Measurements from ENCODE around the gene SLX4IP. TPM values are rescaled to one million over a fixed set of nuclear protein-coding genes. Genes with fewer than 3 reads are reported as not detected.

Gene SLX4IP
- total RNA-seq, 1 experiment from 2014 or later, result 7.4 TPM

DNA sequence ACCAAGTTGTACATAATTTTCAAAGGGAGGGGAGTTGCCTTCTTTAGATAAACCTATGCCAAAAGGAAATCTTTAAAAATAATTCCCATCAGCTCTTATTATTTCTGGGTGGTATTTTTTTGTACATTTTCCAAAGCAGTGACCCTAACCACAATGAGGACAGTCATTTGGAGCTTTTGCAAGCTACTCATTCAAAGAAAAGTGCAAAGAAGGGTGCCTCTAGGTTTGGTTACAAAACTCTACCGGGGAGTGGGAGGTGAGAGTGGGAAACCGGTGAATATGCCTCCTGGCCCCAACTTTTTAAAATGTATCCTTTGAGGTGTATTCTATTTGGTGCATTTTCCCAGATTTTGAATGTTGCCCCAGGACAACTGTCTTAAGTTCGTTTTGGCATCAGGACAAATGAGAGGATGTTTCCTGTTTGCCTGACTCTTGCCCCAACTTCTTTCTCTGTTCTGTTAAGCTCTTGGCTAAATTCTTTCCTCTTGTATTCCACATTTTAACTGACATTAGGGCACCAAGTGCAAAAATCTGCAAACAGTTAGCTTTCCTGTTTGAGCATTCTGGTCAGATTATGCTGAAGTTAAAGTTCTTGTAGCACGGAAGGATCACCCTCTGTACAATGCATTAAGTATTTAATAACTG is 78.9 kb downstream of the SLX4IP start:
- Mint-ChIP-seq H3K9me3 (peaks cover 4% of the 10 kb centered on the region; the same call in 1 of the 2 replicates), H3K27me3 (ENCODE audit: low read depth) (no peaks in the 10 kb centered on the region), H3K36me3 (peaks cover 3% of the 10 kb centered on the region; the same call in 1 of the 2 replicates), H3K4me1 (peaks cover 26% of the 10 kb centered on the region), H3K4me3 (no peak overlapping the region), H3K27ac (no peak overlapping the region)
- DNase-seq (ENCODE audit: low spot score) (no peak), ATAC-seq (no peak)
- POLR2A ChIA-PET, result interaction anchor here (1.4 kb wide), 1 partner anchor 10 kb away, joined by 3 read pairs; no protein-coding TSS in a partner anchor
- CTCF ChIA-PET, result interaction anchor here (3.2 kb wide), 1 partner anchor 23 kb away, joined by 8 read pairs; no protein-coding TSS in a partner anchor
- TF ChIP-seq ZMAT4 (CRISPR knock-in tag; IDR thresholded peaks at IDR 0.05) (no peak), EMX1 (CRISPR knock-in tag; IDR thresholded peaks at IDR 0.05) (no peak), NFE2L1 (CRISPR knock-in tag; IDR thresholded peaks at IDR 0.05) (no peak), FOXJ3 (CRISPR knock-in tag; IDR thresholded peaks at IDR 0.05; ENCODE audit: borderline replicate concordance) (no peak), MYBL2 (CRISPR knock-in tag; IDR thresholded peaks at IDR 0.05) (no peak), ZNF512 (CRISPR knock-in tag; IDR thresholded peaks at IDR 0.05; ENCODE audit: borderline replicate concordance) (no peak), ERG (CRISPR knock-in tag; IDR thresholded peaks at IDR 0.05) (no peak), JAZF1 (CRISPR knock-in tag; IDR thresholded peaks at IDR 0.05) (no peak), KAT7 (CRISPR knock-in tag; IDR thresholded peaks at IDR 0.05; ENCODE audit: borderline replicate concordance) (no peak), IRF1 (CRISPR knock-in tag; IDR thresholded peaks at IDR 0.05) (no peak), CBFB (CRISPR knock-in tag; IDR thresholded peaks at IDR 0.05; ENCODE audit: low read depth) (no peak)
- TF ChIP-seq, protein P1, sequence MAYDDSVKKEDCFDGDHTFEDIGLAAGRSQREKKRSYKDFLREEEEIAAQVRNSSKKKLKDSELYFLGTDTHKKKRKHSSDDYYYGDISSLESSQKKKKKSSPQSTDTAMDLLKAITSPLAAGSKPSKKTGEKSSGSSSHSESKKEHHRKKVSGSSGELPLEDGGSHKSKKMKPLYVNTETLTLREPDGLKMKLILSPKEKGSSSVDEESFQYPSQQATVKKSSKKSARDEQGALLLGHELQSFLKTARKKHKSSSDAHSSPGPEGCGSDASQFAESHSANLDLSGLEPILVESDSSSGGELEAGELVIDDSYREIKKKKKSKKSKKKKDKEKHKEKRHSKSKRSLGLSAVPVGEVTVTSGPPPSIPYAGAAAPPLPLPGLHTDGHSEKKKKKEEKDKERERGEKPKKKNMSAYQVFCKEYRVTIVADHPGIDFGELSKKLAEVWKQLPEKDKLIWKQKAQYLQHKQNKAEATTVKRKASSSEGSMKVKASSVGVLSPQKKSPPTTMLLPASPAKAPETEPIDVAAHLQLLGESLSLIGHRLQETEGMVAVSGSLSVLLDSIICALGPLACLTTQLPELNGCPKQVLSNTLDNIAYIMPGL (CRISPR knock-in tag; IDR thresholded peaks at IDR 0.05), result no peak
- TF ChIP-seq, protein P2, sequence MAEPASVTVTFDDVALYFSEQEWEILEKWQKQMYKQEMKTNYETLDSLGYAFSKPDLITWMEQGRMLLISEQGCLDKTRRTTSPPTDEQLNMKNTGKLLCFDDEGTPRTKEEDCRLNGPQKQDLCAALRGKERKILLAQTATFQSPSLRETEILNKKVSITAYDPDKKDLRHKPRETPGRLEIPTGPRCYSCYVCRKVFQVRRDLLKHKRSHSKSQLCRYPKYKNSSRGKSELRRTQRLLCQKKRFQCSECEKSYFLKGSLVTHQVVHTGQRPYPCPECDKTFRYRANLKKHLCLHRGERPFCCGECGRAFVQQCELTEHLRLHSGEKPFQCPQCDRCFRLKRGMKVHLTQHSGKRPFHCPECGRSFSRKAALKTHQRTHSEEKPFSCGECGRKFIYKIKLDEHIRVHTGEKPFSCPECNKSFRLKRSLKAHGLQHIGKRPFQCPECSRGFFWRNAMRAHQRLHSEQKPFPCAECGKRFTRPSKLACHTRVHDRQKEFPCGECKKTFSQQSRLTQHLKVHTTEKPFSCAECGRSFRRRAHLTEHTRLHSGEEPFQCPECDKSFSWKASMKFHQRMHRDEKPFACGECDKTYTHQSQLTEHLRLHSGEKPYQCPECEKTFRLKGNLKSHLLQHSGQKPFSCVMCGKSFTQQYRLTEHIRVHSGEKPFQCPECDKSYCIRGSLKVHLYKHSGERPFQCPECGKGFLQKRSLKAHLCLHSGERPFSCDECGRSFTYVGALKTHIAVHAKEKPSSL (CRISPR knock-in tag; conservative IDR thresholded peaks at IDR 0.05), result no peak

DNA sequence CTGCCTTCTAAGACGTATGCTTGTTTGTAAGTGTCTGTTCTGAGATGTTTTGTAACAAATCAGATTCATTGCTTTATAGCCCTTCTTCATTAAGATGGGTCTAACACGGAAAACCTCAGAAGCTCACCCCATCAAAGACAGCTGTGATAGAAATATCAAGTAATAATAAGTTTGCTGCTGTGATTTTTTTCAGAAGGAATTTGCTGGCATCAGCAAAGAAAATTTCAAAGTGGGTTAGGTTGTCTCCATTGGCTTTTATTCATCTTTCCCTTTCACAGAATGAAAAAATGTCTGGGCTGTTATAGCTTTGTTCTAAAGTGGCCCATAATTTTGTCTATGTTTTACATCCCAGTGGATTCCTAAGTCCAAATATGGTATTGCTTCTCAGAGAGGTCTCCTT is 81.4 kb downstream of the SLX4IP start:
- H3K36me3 Mint-ChIP-seq, result no peaks in the 10 kb centered on the region
- ATAC-seq (no peak), DNase-seq (ENCODE audit: low spot score) (no peak)
- H3K4me1 Mint-ChIP-seq, result peaks cover 26% of the 10 kb centered on the region
- no peak overlapping the region for H3K4me3 Mint-ChIP-seq
- no peaks in the 10 kb centered on the region for H3K27me3 Mint-ChIP-seq (ENCODE audit: low read depth)
- POLR2A ChIA-PET, result no interaction called here
- no peak overlapping the region for H3K27ac Mint-ChIP-seq
- no peaks in the 10 kb centered on the region for H3K9me3 Mint-ChIP-seq
- no peak for TF ChIP-seq ETV6 (CRISPR knock-in tag; IDR thresholded peaks at IDR 0.05)
- CTCF ChIA-PET, result no interaction called here

All from WTC11 (cell line).